Natural killer cell treated with Interleukin-12 subunit alpha and Interleukin-12 subunit beta and Interleukin-15 and Interleukin-18, amount 100 ng/mL, for 72 hours (primary cell): ENCODE measurements around the gene MICU1. TPM values are rescaled to one million over a fixed set of nuclear protein-coding genes. Genes with fewer than 3 reads are reported as not detected.
A peak's percentile ranks its signal among the peaks of the same experiment; 100 is the strongest.

Experiments
- ATAC-seq, 2 donors: fragments of 150-1000 bp; cut with Tn5 transposase in 1 of 2; sonication (Bioruptor Pico), chemical (Tn5 transposase) in 1 of 2; 2 replicates each; pipeline ENCODE4 v1.10.0; 2021
- DNase-seq: peaks from one replicate; pipeline ENCODE4 v3.0.0; 2022; ENCODE audit warnings: low spot score
- H3K27ac Mint-ChIP-seq, 2 donors: 1 replicate in 1 of 2; 2 replicates in 1 of 2; pipeline ENCODE4 v1.8.0; 2022; ENCODE audit warnings: mixed read lengths in 2 of 2, mild to moderate bottlenecking in 1 of 2, moderate library complexity in 1 of 2
- H3K27me3 Mint-ChIP-seq, 2 donors: 1 replicate in 1 of 2; 2 replicates in 1 of 2; pipeline ENCODE4 v1.8.0; 2022; ENCODE audit warnings: mixed read lengths in 2 of 2
- H3K36me3 Mint-ChIP-seq: one replicate; pipeline ENCODE4 v1.8.0; 2022; ENCODE audit warnings: mixed read lengths
- H3K4me1 Mint-ChIP-seq, 2 donors: 1 replicate in 1 of 2; 2 replicates in 1 of 2; pipeline ENCODE4 v1.8.0; 2022; ENCODE audit warnings: low read depth in 2 of 2, mixed read lengths in 2 of 2, mild to moderate bottlenecking in 1 of 2
- H3K4me3 Mint-ChIP-seq: one replicate; pipeline ENCODE4 v1.8.0; 2022; ENCODE audit warnings: mixed read lengths
- H3K9me3 Mint-ChIP-seq: 2 replicates; pipeline ENCODE4 v1.8.0; 2022; ENCODE audit warnings: mixed read lengths
- total RNA-seq, 2 donors: library from RNA; stranded (reverse); gene quantifications; one replicate each; pipeline ENCODE4 v1.2.3, GENCODE V29; 2022

The MICU1 gene
- total RNA-seq, 2 donors from 2014 or later = 40.8 to 43.0 TPM

DNA sequence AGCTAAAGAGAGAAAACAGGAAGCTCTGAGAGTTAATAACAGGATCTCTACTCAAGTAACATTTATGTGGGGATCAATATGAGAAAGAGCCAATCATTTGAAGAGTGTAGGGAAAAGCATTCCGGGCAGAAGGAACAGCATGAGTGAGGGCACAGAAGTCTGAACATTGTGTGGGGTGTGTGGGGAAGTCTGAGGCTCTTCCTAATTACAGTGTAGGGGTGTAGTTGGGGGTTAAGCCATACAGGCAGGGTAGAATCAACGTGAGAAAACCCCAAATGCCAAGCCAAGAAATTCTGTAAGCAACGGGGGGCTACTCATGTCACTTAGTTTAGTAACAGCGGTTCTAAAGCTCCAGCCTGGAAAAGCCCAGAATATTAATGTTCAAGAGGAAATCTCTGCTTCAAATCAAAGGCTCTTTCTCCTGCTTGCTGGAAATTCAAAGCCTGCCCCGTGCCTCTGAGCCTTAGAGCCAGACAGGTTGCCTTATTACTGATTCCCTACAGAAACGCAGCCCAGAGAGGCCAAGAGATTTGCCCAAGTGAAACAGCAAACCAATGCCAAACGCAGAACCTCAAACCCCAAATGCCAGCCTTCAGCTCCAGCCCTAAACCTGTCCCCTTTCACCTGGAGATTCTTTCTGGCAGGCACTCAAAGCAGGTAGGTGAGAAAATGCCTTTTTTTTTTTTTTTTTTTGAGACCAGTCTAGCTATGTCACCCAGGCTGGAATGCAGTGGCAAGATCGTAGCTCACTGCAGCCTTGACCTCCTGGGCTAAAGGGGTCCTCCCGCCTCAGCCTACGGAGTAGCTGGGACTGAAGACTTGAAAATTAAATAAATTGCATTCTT, 307.2 kb downstream of the MICU1 start:
- Mint-ChIP-seq H3K4me1 (peaks cover 48 to 52% of the 10 kb centered on the region in 2 donors), H3K4me3 (peak overlapping the region; percentile 83), H3K27ac (peak overlapping the region; percentile 94 to 96), H3K27me3 (no peaks in the 10 kb centered on the region), H3K36me3 (no peaks in the 10 kb centered on the region), H3K9me3 (no peaks in the 10 kb centered on the region)
- ATAC-seq (no peak), DNase-seq (no peak)

Other genes with a start within 250 kb of the MICU1 start
- gene MCU, start 66.1 kb upstream of the MICU1 start, total RNA-seq = 10 to 100 TPM; 11.6 to 18.7 TPM